22Rv1 (cell line): ENCODE results near the gene CYP4F11.

Source experiments
- CTCF ChIP-seq: fragments of 450-650 bp; IDR thresholded peaks from 2 replicates; pipeline ENCODE4 v1.5.1; 2017; ENCODE audit warnings: mild to moderate bottlenecking
- ZFX ChIP-seq: fragments of 450-650 bp; IDR thresholded peaks from 2 replicates; pipeline ENCODE4 v1.6.1; 2017; ENCODE audit warnings: antibody characterized with exemption, borderline replicate concordance

- TF ChIP-seq CTCF (no peak), ZFX (no peak)
Observed at GRCh38 chr19:15977690-15978089, 43.4 kb upstream of the CYP4F11 start.
